Hematopoietic multipotent progenitor cell treated with erythropoietin and hydrocortisone succinate and interleukin-3 and kit ligand, for 8 days (in vitro differentiated cells): ENCODE results near the gene LINGO1.
A peak's percentile ranks its signal among the peaks of the same experiment; 100 is the strongest.

ENCODE experiments used
- DNase-seq: peaks from one replicate; pipeline ENCODE4 v3.0.0-alpha.2; 2015

LINGO1 gene

GRCh38 chr15:77654975-77655374 lies 22.3 kb upstream of the LINGO1 start:
- DNase-seq, result peak; percentile 40

- DNase-seq, result no peak
Observed at GRCh38 chr15:77653832-77654480, 21.2 kb upstream of the LINGO1 start.

- peak; percentile 42 for DNase-seq
Observed at GRCh38 chr15:77650265-77650664, 17.6 kb upstream of the LINGO1 start.

DNA sequence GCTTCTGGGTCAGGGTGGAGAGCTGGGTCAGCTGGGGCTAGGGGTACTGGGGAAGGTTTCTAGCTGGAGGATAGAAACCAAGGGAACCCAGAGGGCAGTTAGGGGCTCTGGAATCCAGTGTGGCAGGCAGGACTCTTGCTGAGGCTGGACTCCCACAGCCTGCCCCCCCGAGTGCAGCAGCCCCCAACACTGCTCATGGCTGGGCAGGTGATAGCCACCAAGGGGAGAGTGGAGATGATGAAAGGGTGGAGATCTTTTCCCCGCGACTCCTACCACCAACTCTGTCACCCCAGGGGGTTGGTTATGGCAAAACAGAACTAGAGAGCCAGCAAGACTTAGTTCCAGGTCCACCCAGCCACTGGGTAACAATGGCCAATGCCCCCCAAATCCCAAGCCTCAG lies 16.9 kb upstream of the LINGO1 start:
- no peak for DNase-seq

DNA sequence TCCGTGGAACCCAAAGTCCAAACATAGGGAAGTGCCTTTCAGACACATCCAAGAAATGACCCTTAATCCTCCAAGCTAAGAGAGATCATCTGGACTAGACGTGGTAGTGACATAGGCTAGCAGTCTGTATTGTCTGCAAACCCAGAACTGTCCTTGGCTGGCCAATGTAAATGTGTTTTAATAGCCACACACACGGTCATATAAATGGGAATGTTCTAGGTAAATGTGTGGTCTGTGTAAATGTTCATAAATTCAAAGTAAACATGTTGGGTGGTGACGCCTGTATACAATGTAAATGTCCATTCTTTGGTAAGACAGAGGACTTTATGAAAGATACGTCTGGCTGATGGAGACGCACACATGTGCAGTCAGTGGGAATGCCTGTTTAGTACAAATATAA lies 16.3 kb upstream of the LINGO1 start:
- no peak for DNase-seq

DNA sequence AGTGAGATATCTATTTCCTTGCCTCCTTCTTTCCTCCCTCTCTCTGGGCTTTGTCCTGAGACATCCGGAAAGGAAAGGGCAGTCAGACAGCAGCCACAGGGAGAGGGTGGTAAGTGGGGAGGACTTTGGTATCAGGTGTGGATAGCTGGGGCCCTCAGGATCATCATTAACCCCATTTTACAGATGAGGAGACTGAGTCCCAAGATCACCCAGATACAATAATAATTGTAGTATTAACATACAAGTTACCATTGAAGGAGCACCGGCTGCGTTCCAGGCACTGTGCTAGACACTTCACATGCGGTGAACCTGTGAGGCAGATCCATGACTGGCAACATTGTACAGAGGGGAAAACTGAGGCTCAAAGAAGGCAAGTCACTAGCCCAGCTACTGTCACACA lies 15.2 kb upstream of the LINGO1 start:
- DNase-seq, result no peak

- DNase-seq, result no peak
Observed at GRCh38 chr15:77646104-77646694, 13.5 kb upstream of the LINGO1 start.

- no peak for DNase-seq
Observed at GRCh38 chr15:77645602-77646001, 12.9 kb upstream of the LINGO1 start.

- DNase-seq, result no peak
Observed at GRCh38 chr15:77644543-77645247, 12.0 kb upstream of the LINGO1 start.

DNA sequence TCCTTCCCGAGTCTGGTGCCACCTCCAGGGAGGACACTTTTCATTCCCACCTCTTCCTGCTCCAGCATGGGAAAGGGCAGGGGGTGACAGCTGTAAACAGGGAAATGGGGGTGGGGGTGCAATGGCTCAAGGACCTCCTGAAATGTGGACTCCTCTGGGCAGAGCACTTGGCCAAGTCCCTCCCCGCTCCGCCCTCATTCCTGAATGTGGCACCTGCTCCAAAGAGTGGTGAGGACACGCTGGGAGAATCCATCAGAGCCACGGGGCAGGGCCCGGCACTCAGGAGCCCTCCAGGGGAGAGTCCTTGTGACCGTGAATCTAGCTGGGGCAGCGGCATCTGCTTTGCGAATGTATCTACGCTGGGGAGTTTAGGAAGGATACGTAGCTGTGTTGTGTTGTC lies 11.1 kb upstream of the LINGO1 start:
- DNase-seq, result no peak

DNA sequence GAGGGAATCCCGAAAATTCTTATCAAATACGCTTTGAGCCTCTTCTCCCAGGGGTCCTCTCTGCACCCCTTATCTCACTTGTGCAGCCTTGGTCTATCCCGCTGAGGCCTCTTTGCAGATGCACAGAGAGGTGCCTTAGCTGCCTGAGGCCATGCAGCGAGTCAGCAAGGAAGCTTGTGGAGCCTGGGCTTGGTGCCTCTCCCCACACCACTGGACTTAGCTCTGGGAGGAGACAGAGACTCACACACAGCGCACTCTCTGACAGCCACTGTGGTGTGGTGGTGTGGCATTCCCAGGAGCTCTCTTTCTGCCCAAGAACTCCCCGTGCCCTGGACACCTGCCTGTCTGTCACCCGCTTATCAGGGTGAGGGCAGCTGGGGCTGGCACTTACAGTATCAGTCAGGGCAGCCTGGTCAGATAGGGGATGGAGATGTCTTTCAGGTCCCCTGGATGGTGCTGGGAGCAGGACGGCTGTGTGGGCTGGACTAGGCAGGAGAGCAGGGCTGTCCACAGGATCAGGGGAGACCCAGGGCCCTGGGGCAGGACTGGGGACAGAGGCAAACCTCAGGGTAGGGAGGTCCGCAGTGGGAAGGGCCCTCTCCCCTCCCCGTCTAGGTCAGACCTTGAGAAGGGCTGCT lies 10.2 kb upstream of the LINGO1 start:
- no peak for DNase-seq

DNA sequence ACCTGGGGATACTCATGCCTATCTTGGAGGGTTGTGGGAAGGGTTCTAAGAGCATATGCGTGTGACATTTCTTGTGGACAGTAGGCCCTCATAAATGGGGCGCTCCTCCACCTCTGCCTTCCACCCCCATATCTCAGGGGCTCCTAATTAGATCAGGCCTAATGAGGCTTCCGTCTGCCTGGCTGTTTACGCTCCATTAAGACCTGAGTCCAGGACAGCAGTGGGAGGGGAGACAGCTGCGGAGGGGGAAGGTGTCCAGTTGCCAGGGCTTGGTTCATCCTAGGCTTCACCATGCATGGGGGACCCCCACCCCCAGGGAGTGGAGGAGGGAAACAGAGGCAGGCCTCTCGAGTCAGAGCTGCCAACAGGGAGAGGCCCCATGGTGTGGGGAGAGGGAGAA lies 9.3 kb upstream of the LINGO1 start:
- no peak for DNase-seq

- DNase-seq, result no peak
Observed at GRCh38 chr15:77640615-77641014, 7.9 kb upstream of the LINGO1 start.

DNA sequence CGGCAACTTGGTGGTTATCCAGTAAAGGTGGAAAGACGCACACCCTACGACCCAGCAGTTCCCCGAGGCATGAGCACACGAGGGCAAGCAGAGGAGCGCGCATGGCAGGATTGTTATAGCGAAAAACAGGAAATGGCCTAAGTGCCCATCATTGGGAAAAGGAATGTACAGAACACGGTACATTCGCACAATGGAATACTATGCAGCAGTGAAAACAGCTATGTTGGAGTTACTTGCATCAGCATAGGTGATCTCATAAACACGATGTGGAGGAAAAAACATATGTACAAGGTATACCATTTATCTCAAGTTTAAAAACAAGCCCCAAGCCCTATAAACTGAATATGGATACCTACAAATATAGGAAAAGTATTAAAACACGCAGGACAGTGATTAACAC lies 6.7 kb upstream of the LINGO1 start:
- no peak for DNase-seq

- no peak for DNase-seq
Observed at GRCh38 chr15:77637851-77638692, 5.4 kb upstream of the LINGO1 start.

DNA sequence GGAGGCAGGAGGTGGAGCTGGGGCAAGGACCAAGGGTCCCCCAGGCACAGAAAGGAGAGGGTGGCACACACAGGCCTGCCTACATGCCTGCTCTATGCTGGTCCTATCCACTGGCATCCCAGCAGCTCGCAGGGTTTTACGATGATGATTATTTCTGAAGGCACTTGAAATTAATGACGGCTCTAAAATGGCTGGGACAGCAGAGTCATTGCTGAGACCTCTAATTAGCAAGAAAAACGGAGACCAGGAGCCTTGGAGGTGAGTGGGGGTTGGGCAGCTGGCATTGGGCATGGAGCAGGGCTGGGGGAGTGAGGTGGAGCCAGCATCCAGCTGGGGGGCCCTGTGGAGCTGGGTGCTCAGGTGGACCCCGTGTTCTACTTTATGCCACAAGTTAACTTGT lies 3.5 kb upstream of the LINGO1 start:
- DNase-seq, result no peak

GRCh38 chr15:77634266-77634962 lies 1.7 kb upstream of the LINGO1 start:
- peak; percentile 74 for DNase-seq

- DNase-seq, result no peak
Observed at GRCh38 chr15:77633913-77634265, 1.2 kb upstream of the LINGO1 start.

DNA sequence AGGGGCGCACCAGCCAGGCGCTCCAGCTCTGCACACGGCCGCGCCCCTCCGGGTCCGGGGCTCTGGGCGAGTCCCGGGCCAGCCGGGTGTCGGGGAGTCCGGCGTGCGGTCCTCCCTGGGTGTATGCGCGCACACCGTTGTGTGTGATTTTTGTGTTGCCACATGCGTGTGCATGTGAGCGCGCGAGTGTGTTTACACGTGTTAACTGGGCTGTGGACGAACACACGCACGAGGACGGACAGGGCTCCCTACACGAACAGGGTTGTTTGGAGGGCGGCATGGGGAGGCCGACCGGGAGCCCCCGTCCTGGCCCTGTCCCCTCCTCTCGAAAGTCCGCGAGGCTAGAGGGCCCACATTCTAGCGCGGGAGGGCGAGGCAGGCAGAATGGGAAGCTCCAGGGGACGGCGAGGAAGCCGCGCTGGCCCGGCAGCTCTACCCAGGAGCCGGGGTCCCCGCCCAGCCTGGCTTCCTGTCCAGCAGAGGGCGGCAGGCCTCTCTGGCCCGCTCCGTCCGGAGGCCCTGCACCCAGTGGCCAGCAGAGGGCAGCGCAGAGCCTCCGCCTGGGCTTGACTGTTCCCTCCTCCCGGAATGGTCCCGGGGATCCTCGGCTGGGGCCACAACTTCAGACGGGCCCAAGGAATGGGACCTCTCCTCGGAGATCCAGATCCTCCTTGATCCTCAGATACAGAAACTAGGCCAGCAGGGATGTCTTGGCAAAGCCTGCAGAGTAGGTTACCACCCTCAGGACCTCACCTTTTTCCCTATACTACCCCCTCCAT lies 611 bp upstream of the LINGO1 start:
- DNase-seq, result peak; percentile 74

- DNase-seq, result no peak
Observed at GRCh38 chr15:77631745-77632533, 773 bp downstream of the LINGO1 start.
